Osteoblast (primary cell): ENCODE results near the gene TTC33. TPM values are rescaled to one million over a fixed set of nuclear protein-coding genes. Genes with fewer than 3 reads are reported as not detected.
"Not testable (repeated sequence)": the region's sequence is repeated elsewhere in the genome, so short reads cannot be mapped to it uniquely, and the experiment has no call there.

ENCODE experiments used
- DNase-seq: peaks from one replicate; pipeline ENCODE4 v3.0.0; 2011; ENCODE audit warnings: low spot score, mixed read lengths; ENCODE audit not compliant: insufficient read length; ENCODE audit errors: missing footprints
- H2AFZ ChIP-seq: 2 replicates; pipeline ENCODE4 v1.6.0; 2011; ENCODE audit warnings: mild to moderate bottlenecking, low read length
- H3K27ac ChIP-seq: 2 replicates; pipeline ENCODE4 v1.5.1; 2011; ENCODE audit warnings: mild to moderate bottlenecking, low read depth, low read length, moderate library complexity
- H3K27me3 ChIP-seq: 2 replicates; pipeline ENCODE4 v1.6.0; 2012; ENCODE audit warnings: mild to moderate bottlenecking, control low read depth, inconsistent platforms, low read length, moderate library complexity; ENCODE audit not compliant: insufficient read depth
- H3K36me3 ChIP-seq: 2 replicates; pipeline ENCODE4 v1.5.1; 2011; ENCODE audit warnings: mild to moderate bottlenecking, low read length, control low read depth, moderate library complexity; ENCODE audit not compliant: insufficient read depth
- H3K4me1 ChIP-seq: 2 replicates; pipeline ENCODE4 v1.5.1; 2011; ENCODE audit warnings: mild to moderate bottlenecking, low read length, control low read depth, moderate library complexity; ENCODE audit not compliant: insufficient read depth
- H3K4me2 ChIP-seq: 2 replicates; pipeline ENCODE4 v1.6.0; 2011; ENCODE audit warnings: mild to moderate bottlenecking, low read length; ENCODE audit not compliant: insufficient read depth
- H3K4me3 ChIP-seq: fragments of 200-600 bp; sonication (generic); 3 replicates; pipeline ENCODE4 v1.5.1; 2012; ENCODE audit warnings: mild to moderate bottlenecking, low read length, inconsistent platforms; ENCODE audit not compliant: insufficient read depth
- H3K79me2 ChIP-seq: 2 replicates; pipeline ENCODE4 v1.6.0; 2012; ENCODE audit warnings: mild to moderate bottlenecking, low read length, control low read depth, inconsistent platforms; ENCODE audit not compliant: insufficient read depth
- H3K9me3 ChIP-seq: 2 replicates; pipeline ENCODE4 v1.5.1; 2011; ENCODE audit warnings: low read depth, low read length, control low read depth
- H4K20me1 ChIP-seq: 2 replicates; pipeline ENCODE4 v1.6.0; 2012; ENCODE audit warnings: mild to moderate bottlenecking, low read length, control low read depth; ENCODE audit not compliant: insufficient read depth
- CTCF ChIP-seq: IDR thresholded peaks from 2 replicates; pipeline ENCODE4 v1.5.1; 2011; ENCODE audit warnings: mild to moderate bottlenecking, low read depth, low read length, moderate library complexity; ENCODE audit errors: extremely low read depth
- total RNA-seq: library from RNA; depleted of rRNA; stranded (reverse); fragments of >200 nt; gene quantifications from 2 replicates; pipeline ENCODE4 v1.2.3, GENCODE V29; 2012

The TTC33 gene
- total RNA-seq, 1 donor: 14.5 TPM

- H4K20me1 ChIP-seq: no peaks in the 10 kb centered on the region
- H3K27ac ChIP-seq: no peak overlapping the region
- H3K4me1 ChIP-seq: no peaks in the 10 kb centered on the region
- no peak for DNase-seq
- no peaks in the 10 kb centered on the region for H3K27me3 ChIP-seq
- H3K9me3 ChIP-seq: no peaks in the 10 kb centered on the region
- no peaks in the 10 kb centered on the region for H3K79me2 ChIP-seq
- H3K36me3 ChIP-seq: no peaks in the 10 kb centered on the region
- H3K4me2 ChIP-seq: no peak overlapping the region
- no peak for TF ChIP-seq CTCF
- H3K4me3 ChIP-seq: no peak overlapping the region
- no peak overlapping the region for H2AFZ ChIP-seq
Observed at GRCh38 chr5:40646266-40646665, 109.5 kb downstream of the TTC33 start.

GRCh38 chr5:40639531-40639930 lies 116.2 kb downstream of the TTC33 start:
- H3K4me2 ChIP-seq, H3K4me1 ChIP-seq, H3K27ac ChIP-seq, H3K9me3 ChIP-seq, H3K79me2 ChIP-seq, H2AFZ ChIP-seq, H3K27me3 ChIP-seq, H3K4me3 ChIP-seq, H3K36me3 ChIP-seq, DNase-seq, H4K20me1 ChIP-seq: not testable (repeated sequence)

GRCh38 chr5:40634593-40634992 lies 121.2 kb downstream of the TTC33 start:
- no peak for TF ChIP-seq CTCF
- Histone ChIP-seq H3K4me2 (no peak overlapping the region), H2AFZ (no peak overlapping the region), H3K27me3 (no peaks in the 10 kb centered on the region), H4K20me1 (no peaks in the 10 kb centered on the region), H3K9me3 (no peaks in the 10 kb centered on the region), H3K79me2 (no peaks in the 10 kb centered on the region), H3K27ac (no peak overlapping the region), H3K4me3 (no peak overlapping the region), H3K36me3 (no peaks in the 10 kb centered on the region), H3K4me1 (no peaks in the 10 kb centered on the region)
- DNase-seq: no peak

GRCh38 chr5:40634154-40634553 lies 121.6 kb downstream of the TTC33 start:
- no peak for DNase-seq
- no peaks in the 10 kb centered on the region for H4K20me1 ChIP-seq
- no peaks in the 10 kb centered on the region for H3K27me3 ChIP-seq
- H3K4me2 ChIP-seq: no peak overlapping the region
- H2AFZ ChIP-seq: no peak overlapping the region
- H3K4me3 ChIP-seq: no peak overlapping the region
- H3K79me2 ChIP-seq: no peaks in the 10 kb centered on the region
- no peak overlapping the region for H3K27ac ChIP-seq
- H3K9me3 ChIP-seq: no peaks in the 10 kb centered on the region
- H3K4me1 ChIP-seq: no peaks in the 10 kb centered on the region
- H3K36me3 ChIP-seq: no peaks in the 10 kb centered on the region
- TF ChIP-seq CTCF: no peak
